ENCODE measurements around the gene SEMA6A.

DNA sequence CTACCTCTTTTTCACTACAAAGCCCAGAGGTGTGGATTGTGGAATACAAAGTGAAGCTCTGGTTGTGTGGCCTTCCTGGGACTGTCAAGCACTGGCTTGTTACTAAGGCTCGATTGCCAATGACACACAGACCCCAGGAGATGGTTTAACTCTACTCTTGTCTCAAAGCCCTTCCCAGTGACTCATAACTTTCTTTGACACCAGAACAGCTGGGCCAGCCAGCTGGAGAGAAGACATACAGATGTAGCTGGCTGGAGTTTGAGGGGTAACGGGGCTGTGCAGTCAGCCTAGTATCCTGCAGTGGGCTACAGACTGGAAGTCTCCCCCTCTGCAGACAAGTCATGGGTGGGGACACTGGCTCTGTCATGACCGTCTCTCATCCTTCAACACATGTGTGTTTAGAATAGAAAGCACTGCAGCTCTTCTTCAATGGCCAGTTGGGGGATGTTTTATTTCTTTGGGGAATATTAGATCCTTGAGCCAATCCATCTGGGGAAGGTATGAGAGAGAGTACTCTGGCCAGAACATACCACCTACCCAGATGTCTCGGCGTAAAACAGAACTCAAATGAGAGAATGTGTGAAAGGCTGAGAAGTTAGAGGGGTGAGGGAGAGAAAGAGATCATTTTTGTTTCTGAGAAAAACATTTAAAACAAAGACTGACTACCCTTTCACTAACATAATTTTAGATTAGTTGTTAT is 53.3 kb downstream of the SEMA6A start:
- TF ChIP-seq, protein P1, sequence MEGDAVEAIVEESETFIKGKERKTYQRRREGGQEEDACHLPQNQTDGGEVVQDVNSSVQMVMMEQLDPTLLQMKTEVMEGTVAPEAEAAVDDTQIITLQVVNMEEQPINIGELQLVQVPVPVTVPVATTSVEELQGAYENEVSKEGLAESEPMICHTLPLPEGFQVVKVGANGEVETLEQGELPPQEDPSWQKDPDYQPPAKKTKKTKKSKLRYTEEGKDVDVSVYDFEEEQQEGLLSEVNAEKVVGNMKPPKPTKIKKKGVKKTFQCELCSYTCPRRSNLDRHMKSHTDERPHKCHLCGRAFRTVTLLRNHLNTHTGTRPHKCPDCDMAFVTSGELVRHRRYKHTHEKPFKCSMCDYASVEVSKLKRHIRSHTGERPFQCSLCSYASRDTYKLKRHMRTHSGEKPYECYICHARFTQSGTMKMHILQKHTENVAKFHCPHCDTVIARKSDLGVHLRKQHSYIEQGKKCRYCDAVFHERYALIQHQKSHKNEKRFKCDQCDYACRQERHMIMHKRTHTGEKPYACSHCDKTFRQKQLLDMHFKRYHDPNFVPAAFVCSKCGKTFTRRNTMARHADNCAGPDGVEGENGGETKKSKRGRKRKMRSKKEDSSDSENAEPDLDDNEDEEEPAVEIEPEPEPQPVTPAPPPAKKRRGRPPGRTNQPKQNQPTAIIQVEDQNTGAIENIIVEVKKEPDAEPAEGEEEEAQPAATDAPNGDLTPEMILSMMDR (IDR thresholded peaks at IDR 0.05) = no peak
- no peak for TF ChIP-seq POLR2A (IDR thresholded peaks at IDR 0.05)

Data from transverse colon (tissue), 3 donors.